SK-MEL-5 (cell line): ENCODE measurements around the gene TANC1. TPM values are rescaled to one million over a fixed set of nuclear protein-coding genes. Genes with fewer than 3 reads are reported as not detected.

Source experiments
- DNase-seq: peaks from one replicate; pipeline ENCODE4 v3.0.0-alpha.2; 2016; ENCODE audit warnings: low read depth, low spot score
- in situ Hi-C: cut with HindIII; loops from 2 replicates; pipeline ENCODE4 v1.10.0; 2016; ENCODE audit warnings: low sequenced_read_pairs, high pct_unique_total_duplicates, low pct_unique_long_range_greater_than_20kb
- total RNA-seq: library from RNA; depleted of rRNA; stranded (reverse); fragments of >200 nt; shearing (Covaris generic); gene quantifications from 2 replicates; pipeline ENCODE4 v1.2.3, GENCODE V29; 2014

Gene TANC1
- total RNA-seq, 1 experiment from 2014 or later, result 34.6 TPM

DNA sequence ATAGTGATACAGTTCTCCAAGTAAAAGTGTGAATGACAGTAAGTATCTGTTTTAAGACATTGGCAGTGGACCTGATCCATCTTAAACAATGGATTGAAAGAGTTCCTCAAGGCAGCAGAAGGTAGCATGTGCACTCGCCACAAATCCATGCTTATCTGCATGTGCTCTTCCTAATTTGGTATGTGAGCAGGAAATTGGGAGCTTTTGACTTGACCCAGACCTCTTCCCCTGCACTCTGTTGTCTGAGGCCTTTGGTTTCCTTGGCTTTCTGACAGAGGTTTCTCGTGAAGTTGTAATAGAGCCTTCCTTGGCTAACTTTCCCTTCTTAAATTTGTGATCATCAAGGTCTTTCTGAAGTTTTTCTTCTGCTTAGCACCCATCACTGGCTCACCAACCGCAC, 204.0 kb downstream of the TANC1 start:
- no peak for DNase-seq
- in situ Hi-C loops, result no loop called here

DNA sequence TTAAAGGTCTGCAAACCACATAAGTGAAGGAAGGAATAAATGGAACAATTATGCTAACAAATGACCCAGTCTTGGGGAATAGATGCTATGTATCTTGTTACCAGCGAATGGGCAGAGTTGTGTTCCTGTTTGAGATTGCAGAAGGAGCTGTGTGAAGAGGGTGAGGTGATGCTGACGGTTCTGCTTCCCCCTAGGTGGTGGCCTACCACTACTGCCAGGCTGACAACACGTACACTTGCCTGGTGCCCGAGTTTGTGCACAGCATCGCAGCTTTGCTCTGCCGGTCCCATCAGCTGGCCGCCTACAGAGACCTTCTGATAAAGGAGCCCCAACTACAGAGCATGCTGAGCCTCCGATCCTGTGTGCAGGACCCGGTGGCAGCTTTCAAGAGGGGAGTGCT, 206.3 kb downstream of the TANC1 start:
- in situ Hi-C loops, result no loop called here
- no peak for DNase-seq

DNA sequence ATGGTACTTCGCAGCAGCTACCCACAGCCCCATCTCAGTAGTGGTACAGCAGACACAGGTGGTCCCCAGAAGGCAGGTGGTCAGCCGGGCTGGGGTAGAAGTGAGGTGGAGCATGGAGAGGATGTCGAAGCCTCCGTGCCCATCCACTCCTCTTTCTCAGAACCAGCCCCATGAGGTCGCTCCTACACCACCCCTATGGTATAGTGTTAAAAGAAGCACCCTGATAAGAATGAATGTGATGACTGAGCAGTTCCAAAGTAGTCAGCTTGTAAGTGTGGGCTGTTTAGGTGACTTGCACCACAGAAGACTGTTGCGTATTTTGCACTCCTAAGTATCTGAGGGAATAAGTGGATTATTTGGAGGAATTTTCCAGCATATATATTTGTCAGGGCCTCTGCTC, 206.7 kb downstream of the TANC1 start:
- in situ Hi-C loops, result no loop called here
- DNase-seq, result no peak

DNA sequence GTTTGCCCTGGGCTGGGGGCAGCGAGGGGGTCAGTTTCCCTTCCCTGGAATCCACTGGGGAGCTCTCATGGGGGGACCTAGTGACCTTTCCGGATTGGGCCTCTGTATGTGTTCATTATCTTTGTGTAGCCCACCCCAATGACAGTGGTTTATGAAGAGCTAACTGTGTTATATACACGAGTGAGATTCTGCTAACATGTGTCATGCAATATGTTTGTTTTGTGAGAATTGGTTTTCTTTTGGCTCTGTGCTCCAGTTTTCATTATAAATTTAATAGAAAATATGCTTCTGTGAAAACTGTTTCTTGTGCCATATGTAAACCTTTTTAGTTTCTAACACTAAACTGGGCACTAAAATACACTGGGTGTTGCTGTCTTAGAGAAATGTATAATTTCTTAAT, 207.5 kb downstream of the TANC1 start:
- no peak for DNase-seq
- in situ Hi-C loops, result no loop called here

DNA sequence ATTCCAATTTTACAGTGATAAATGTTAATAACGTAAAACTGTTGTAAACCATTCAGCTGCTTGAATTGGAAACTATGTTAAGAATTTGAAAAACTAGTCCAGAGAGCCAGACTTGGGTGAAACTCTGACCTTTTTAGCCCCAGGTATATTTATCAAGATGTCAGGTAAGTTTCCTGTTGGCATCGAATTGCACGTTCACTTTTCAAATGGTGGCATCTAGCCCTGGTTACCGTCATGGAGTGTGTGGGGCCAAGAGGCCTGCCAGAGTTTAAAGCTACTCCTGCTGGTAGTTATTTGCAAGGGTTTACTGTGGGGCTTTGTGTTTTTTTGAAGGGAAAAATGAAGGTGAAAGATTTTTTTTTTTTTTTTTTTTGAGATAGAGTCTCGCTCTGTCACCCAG, 208.1 kb downstream of the TANC1 start:
- DNase-seq, result no peak

DNA sequence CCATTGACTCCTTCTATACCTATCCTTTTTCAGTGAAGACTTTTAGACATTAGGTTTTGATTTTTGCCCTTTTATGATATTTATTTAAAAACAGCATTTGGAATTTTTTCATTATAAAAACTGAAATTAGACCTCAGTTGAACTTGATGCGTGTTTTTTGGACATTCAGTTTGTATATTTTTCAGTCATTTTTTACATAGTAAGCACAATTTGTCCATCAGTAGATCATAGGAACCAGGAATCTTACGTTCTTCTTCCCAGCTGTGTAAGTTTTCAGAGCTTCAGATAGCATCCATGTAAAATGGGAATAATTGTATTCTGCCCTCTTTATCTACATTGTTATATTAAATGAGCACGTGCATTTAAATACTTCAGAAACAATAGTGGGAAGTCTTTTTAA, 208.9 kb downstream of the TANC1 start:
- in situ Hi-C loops, result no loop called here

More for the DNA sequence above, 208.1 kb downstream of the TANC1 start:
- in situ Hi-C loops, result no loop called here

DNA sequence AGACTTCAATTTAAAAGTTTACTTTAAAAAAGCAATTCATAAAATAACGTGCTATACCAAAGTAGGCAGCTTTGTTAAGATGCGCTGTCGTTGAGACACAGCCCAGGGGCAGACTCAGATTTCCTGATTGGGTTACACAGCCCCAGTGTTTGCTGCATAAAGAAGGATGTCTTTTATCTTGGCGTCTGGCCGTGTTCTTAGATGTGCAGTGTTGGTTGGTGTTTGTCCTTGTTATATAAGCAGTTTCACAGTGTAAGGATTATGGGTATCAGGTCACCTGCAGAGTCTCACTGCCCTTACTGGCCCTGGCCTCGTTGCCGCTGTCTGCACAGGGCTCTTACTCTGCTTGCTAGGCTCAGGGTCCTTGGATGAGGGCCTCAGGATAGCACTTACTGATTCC, 209.5 kb downstream of the TANC1 start:
- in situ Hi-C loops, result no loop called here
- DNase-seq, result peak; percentile 52

More for the DNA sequence above, 208.9 kb downstream of the TANC1 start:
- no peak for DNase-seq

DNA sequence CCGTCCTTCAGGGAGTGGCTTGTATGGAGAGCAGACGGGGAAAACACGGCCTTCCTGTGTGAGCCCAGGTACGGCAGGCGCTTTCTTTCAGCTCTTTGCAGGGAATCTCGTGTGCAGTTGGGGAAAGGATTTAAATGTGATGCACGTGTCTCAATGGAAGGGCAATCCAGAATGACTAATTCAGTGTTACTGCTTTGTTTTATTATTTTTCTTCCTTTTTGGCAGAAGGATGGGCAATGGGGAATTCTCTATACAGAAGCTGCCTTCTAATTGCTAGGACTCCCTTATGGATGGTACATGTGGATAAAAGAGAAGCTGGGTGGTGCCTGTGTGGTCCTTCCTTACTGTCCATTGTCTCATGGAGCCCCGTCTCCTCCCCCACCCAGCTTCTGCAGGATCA, 210.7 kb downstream of the TANC1 start:
- DNase-seq, result no peak
- in situ Hi-C loops, result no loop called here

DNA sequence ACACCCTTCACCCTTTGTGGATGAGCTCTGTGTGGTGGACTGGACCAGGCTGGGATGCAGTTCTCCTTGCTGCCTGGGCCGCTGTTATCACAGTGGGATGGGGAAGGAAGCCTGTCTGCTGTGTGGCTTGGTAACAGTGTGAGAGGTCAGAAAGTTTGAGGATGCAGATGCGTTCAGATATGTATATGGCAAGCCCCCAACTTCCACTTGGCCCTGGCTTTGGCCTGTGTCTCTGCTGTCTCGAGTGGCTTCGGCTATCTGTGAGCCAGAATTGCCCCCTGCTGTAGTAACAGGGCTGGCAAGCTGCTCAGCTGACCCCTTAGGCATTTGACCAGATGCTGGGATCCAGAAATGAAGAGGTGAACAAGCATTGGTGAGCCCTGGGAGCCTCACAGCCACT, 211.3 kb downstream of the TANC1 start:
- in situ Hi-C loops, result no loop called here
- DNase-seq, result no peak

DNA sequence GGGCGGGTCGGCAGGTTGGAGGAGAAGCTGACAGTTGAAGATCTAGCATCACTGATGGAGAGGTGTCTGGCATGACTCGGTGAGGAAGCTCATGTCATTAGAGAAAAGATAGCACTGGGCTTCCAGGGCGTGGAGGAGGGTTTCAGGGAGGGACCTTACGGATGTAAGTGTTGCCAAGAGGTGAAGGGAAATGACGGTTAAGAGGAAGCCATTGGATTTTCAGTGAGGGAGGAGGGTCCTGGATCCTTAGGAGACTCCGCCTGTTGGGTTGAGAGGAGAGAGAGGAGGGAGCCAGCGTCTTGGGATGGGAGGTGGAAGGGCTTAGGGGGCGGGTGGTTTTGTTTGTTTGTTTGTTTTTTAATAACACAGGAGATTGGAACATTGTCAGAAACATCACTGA, 214.9 kb downstream of the TANC1 start:
- no peak for DNase-seq
- in situ Hi-C loops, result no loop called here

DNA sequence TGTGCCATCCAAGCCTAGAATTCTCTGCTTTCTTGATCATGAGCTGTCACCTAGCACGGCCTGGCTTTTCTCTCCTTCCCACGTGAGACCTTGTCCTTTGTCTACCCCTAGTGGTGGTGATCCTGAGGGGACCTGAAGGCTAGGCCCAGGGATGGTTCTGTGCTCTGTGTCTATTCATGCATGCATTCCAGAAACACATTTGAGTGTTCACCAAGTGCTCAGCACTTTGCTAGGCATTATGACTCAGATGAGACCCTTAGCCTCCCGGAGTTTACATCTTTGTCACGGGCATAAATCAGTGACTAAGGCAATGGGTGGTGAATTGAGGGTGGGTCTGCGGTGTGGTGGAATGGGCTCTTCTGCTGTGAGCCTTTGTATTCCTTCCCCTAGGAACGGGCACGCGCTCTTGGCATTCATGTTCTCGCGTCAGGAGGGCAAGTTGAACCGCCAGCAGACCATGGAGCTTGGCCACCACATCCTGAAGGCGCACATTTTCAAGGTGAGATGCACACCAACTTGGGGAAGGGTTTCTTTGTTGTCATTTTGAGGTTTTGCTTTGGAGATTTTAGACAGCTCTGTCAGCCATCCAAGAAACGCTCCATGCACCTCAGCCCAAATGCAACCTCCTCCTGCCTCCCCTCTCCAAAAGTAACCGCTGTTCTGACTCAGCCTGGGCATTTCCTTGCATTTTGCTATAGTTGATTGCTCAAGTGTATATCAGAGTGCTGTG, 217.1 kb downstream of the TANC1 start:
- in situ Hi-C loops, result no loop called here
- peak; percentile 40 for DNase-seq

DNA sequence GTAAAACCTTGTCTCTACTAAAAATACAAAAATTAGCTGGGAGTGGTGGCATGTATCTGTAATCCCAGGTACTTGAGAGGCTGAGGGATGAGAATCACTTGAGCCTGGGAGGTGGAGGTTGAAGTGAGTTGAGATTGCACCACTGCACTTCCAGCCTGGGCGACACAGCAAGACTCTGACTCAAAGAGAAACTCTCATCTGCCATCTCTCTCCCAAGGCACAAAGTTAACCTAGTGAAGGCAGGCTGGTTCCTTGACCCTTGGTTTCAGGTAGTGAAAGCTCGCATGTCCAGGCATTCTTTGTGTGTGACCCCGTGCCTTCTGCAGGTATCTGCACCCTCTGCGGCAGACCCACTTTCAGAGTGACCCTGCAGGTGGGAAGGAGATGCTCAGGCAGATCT, 218.0 kb downstream of the TANC1 start:
- in situ Hi-C loops, result no loop called here
- no peak for DNase-seq

DNA sequence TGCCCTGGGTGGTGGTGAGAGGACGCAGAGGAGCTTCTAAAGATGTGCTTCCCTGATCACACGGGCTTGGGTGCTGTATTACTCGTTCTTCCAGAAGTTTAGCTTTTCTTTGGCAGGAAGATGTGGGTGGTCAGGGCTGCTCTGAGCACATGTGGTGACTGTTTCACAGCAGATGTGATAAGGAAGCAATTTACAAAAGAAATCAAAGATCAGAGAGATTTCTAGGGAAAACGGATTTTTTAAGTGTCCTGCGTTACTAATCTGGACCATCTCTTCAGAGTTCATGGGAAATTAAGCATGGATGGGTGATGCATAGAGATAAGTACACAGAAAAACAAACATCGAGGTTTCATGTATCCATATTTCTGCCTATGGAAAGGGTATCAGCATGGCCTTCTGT, 218.7 kb downstream of the TANC1 start:
- in situ Hi-C loops, result no loop called here
- no peak for DNase-seq

DNA sequence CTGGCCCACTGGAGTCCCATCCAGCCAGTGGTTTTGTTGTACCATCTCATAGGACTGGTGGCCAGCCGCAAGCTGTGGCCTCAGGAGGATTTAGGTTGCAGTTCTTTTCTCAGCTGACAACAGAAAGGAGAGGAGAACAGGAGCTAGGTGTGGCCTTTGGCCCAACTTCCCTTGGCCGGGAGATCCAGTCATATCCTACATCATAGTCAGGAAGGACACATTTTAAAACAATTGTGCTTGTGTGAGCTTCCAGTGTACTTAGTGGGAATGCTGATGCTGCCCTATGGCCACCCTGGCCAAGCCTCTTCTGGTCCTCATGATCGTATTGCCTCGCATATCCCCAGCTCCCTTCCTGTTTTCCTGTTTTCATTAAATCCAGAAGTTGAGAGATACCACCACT, 220.0 kb downstream of the TANC1 start:
- no peak for DNase-seq
- in situ Hi-C loops, result no loop called here

DNA sequence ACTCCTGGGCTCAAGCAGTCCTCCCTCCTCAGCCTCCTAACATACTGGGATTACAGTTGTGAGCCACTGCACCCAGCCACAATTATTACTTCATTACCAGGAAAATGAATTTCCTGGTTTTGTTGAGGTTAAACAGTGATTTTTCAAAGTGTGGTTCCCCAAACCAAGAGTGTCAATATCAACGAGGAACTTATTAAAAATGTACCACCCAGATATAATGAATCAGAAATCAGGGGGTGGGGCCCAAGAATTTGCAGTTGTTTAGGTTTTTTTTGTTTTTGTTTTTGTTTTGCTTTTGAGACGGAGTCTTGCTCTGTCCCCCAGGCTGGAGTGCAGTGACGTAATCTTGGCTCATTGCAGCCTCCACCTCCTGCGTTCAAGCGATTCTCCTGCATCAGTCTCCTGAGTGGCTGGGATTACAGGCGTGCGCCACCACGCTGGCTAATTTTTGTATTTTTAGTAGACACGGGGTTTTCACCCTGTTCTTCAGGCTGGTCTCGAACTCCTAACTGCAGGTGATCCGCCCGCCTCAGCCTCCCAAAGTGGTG, 224.0 kb downstream of the TANC1 start:
- DNase-seq, result no peak
- in situ Hi-C loops, result no loop called here

DNA sequence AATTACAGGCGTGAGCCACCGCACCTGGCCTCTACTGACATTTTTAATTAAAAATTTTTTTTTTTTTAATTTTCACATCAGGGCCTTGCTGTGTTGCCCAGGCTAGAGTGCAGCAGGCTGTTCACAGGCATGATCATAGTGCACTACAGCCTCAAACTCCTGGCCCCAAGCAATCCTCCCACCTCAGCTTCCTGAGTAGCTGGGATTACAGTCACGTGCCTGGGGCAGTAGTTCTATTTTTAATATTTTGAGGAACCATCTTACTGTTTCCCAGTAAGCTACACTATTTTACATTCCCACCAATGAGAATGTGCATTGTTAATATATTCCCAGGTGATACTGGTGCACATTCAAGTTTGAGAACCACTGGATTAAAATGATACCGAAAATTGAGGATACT, 225.4 kb downstream of the TANC1 start:
- no peak for DNase-seq
- in situ Hi-C loops, result no loop called here

DNA sequence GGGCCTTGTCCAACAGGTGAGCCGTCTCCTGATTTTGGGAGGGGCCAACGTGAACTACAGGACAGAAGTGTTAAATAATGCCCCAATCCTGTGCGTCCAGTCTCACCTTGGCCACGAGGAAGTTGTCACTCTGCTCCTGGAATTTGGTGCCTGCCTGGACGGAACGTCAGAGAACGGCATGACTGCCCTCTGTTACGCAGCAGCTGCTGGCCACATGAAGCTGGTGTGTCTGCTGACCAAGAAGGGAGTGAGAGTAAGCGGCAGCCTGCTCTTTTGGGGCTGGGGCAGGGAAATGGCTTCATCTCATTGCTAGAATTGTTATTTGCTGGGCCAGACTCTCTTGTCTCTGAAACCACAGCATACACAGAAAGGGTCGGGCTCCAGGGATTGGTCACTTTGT, 225.8 kb downstream of the TANC1 start:
- in situ Hi-C loops, result no loop called here
- DNase-seq, result no peak

DNA sequence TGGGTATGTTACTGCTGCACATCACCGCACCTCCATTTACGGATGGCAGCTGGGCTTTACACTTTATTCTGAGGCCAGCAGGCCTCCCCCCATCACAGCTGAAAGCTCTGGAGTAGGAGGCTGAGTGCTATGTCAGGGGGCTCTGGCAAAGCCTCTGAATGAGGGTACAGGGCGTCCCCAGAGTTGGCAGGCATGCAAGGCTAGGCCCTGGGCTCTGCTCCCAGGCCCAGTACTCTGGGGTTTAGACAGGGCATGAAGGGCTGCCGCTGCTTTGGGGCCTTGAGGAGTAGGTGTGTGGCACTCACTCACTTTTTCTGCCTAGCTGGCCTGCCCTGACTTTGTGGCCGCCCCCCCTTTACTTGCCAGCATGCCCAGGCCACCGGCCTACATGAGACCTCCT, 227.3 kb downstream of the TANC1 start:
- in situ Hi-C loops, result no loop called here

DNA sequence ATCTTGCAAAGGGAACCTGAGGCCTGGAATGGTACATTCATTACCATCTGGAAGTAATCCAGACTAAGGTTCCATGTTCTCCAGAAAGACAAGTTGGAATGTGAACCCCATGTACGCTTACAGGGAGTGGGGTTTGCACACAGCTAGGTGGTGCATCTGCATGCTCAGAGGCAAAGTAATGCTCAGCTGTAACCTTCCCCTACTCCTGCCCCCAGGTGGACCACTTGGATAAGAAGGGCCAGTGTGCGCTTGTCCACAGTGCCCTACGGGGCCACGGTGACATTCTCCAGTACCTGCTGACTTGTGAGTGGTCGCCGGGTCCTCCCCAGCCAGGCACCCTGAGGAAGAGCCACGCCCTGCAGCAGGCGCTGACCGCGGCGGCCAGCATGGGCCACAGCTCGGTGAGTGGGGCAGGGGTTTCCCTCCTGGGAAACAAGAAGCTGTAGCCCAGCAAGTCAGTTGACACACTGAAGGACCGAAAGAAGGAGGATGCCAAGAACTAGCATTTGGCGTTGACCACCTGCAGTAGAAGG, 228.0 kb downstream of the TANC1 start:
- DNase-seq, result no peak
- in situ Hi-C loops, result no loop called here

More for the DNA sequence above, 227.3 kb downstream of the TANC1 start:
- no peak for DNase-seq
